ENCODE results near the gene CYP11A1. TPM values are rescaled to one million over a fixed set of nuclear protein-coding genes. Genes with fewer than 3 reads are reported as not detected.
A peak's percentile ranks its signal among the peaks of the same experiment; 100 is the strongest.

The CYP11A1 gene
- total RNA-seq, 1 donor from 2014 or later: 0.80 TPM

DNA sequence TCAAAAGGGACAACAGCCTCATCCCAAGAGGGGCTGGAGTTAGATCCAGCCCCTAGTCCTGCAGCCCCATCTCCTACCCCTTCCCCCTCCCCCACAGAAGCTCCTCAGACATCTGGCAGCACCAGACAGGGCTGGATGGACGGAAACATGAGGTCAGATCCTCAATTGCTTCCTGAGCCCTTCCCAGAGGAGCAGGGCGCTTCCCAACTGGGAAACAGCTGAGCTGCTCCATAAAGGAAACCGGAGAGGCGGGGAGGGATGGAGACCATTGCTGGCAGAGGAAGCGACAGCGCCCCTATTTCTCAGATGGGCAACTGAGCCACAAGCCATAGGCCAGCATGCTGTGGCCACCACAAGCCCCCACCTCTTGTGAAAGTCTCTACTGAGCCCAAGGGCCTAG lies 18.3 kb upstream of the CYP11A1 start:
- Mint-ChIP-seq H3K36me3 (no peaks in the 10 kb centered on the region), H3K4me1 (ENCODE audit: unreplicated experiment) (peaks cover 23% of the 10 kb centered on the region), H3K9me3 (no peaks in the 10 kb centered on the region)

DNA sequence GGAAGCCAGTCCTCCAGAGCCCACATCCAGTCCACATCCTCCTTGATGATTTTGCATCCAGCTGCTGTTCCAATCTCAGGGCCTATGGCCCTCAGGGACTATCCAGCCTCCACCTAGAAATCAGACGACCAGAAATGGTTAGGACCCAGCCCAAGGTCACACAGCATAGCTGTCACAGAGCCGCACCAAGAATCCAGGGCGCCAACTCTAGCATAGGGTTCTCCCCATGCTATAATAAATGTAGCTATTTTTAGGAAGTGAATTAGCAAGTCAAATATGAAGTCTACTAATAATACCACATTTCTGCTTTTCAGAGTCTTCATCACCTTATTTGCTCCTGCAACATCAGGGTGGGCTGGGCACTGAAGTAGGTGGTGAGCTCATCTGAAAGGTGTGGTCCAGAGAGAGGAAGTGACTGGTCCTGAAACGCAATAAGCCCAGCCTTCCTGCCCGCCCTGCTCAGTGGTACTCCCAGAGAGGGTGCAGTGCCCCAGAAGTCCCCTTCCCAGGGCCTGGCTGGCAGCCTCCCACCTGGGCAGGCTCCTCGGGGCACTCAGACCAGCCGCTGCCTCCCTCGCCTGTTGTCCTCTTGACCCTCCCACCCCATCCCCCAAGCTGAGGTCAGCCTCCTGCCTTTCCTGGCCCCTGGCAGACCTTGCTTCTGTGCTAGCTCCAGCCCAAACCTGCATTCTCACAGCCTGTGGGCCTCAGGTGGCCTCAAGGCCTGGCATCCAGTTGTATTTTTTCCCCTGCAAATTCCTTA lies 17.6 kb upstream of the CYP11A1 start:
- Mint-ChIP-seq H3K4me3 (no peak overlapping the region), H3K27me3 (no peaks in the 10 kb centered on the region), H3K9me3 (no peaks in the 10 kb centered on the region), H3K36me3 (no peaks in the 10 kb centered on the region), H3K4me1 (ENCODE audit: unreplicated experiment) (peaks cover 20% of the 10 kb centered on the region), H3K27ac (peak overlapping the region; percentile 43)
- DNase-seq (ENCODE audit: extremely low spot score, unreplicated experiment): no peak
- TF ChIP-seq, protein P1, sequence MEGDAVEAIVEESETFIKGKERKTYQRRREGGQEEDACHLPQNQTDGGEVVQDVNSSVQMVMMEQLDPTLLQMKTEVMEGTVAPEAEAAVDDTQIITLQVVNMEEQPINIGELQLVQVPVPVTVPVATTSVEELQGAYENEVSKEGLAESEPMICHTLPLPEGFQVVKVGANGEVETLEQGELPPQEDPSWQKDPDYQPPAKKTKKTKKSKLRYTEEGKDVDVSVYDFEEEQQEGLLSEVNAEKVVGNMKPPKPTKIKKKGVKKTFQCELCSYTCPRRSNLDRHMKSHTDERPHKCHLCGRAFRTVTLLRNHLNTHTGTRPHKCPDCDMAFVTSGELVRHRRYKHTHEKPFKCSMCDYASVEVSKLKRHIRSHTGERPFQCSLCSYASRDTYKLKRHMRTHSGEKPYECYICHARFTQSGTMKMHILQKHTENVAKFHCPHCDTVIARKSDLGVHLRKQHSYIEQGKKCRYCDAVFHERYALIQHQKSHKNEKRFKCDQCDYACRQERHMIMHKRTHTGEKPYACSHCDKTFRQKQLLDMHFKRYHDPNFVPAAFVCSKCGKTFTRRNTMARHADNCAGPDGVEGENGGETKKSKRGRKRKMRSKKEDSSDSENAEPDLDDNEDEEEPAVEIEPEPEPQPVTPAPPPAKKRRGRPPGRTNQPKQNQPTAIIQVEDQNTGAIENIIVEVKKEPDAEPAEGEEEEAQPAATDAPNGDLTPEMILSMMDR (conservative IDR thresholded peaks at IDR 0.05): no peak

More for the DNA sequence above, 18.3 kb upstream of the CYP11A1 start:
- DNase-seq (ENCODE audit: extremely low spot score, unreplicated experiment): no peak
- H3K4me3 Mint-ChIP-seq: no peak overlapping the region
- H3K27me3 Mint-ChIP-seq: no peaks in the 10 kb centered on the region
- peak overlapping the region; percentile 70 for H3K27ac Mint-ChIP-seq
- TF ChIP-seq, protein P1 (conservative IDR thresholded peaks at IDR 0.05): no peak

DNA sequence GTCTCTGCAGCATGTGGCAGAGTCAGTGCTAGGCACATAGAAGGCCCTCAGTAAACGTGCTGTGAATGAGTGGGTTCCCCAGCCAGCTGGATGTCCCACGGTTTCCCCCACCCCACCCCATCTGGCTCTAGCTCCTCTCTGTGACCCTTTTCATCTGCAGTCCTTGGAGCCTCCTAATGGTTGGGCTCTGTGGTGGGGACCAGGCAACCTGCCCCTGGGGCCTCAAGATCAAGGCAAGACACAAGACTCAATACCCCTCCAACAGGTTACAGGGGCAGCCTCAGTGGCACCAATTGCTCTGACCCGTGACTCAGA lies 17.1 kb upstream of the CYP11A1 start:
- Mint-ChIP-seq H3K4me1 (ENCODE audit: unreplicated experiment) (peaks cover 20% of the 10 kb centered on the region), H3K36me3 (no peaks in the 10 kb centered on the region), H3K27me3 (no peaks in the 10 kb centered on the region), H3K27ac (peak overlapping the region; percentile 43), H3K4me3 (no peak overlapping the region), H3K9me3 (no peaks in the 10 kb centered on the region)
- TF ChIP-seq, protein P1 (conservative IDR thresholded peaks at IDR 0.05): no peak
- DNase-seq (ENCODE audit: extremely low spot score, unreplicated experiment): no peak

DNA sequence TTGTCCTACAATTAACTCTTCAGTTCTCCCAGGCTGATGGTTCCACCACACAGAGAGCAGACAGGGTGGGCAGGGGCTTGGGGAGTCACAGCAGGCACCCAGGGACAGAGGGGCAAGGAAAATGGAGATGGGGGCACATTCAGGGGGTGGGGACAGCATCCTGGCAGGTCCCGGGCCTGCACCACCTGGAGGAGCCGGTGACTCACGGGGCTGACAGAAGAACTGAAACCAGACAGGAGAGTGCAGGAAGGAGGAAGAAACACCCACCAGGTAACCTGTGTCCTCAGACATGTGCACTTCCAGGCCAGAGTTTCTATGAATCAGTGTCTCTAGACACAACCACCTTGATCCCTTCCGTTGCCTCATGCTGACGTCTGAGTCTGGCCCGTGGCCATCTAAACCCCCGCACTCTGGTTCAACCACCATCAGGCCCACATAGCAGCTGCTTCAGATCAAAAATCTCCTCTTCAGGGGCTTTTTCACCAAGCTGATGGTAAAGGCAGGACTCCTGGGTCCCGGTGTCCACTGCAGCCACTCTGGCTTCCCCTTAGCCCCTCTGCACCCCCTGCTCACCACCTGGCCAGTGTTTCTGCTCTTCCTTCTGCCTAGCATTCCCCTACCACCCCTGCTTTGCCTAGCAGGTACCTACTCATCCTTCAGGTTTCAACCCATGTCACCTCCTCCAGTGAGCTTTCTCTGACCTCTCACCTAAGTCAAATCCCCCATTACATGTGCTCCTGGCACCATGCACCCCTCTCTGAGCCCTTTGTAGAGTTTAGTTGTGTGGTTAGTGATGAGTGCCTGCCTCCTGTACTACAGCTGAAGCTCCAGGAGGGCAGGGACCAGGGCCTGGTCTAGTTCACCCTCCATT lies 16.5 kb upstream of the CYP11A1 start:
- DNase-seq (ENCODE audit: extremely low spot score, unreplicated experiment): no peak
- H3K36me3 Mint-ChIP-seq: no peaks in the 10 kb centered on the region
- H3K27ac Mint-ChIP-seq: peak overlapping the region; percentile 69
- H3K9me3 Mint-ChIP-seq: no peaks in the 10 kb centered on the region
- TF ChIP-seq, protein P1 (conservative IDR thresholded peaks at IDR 0.05): no peak
- no peak overlapping the region for H3K4me3 Mint-ChIP-seq
- peaks cover 16% of the 10 kb centered on the region for H3K4me1 Mint-ChIP-seq (ENCODE audit: unreplicated experiment)
- no peaks in the 10 kb centered on the region for H3K27me3 Mint-ChIP-seq

DNA sequence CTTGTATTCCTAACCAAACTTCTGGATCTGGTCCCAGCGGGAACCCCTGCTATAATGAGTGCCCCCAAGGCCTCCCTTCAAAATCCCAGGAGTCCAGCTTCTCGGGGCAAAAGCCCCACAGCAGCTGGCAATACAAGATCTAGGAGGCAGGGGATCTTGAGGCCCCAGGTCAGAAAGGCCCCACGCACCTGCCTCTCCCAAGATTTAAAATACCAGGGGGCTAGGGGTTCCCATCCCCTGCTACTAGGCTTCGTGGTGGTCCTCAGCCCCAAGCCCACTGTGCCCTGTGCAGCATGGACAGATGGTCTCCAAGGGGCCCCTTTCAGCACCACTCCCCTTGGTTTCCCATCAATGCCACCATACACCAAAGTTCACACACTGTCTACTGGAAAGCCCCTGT lies 15.8 kb upstream of the CYP11A1 start:
- H3K4me1 Mint-ChIP-seq (ENCODE audit: unreplicated experiment): peaks cover 15% of the 10 kb centered on the region
- no peaks in the 10 kb centered on the region for H3K9me3 Mint-ChIP-seq
- peak overlapping the region; percentile 69 for H3K27ac Mint-ChIP-seq
- TF ChIP-seq, protein P1 (conservative IDR thresholded peaks at IDR 0.05): no peak
- H3K36me3 Mint-ChIP-seq: no peaks in the 10 kb centered on the region
- no peak overlapping the region for H3K4me3 Mint-ChIP-seq
- no peaks in the 10 kb centered on the region for H3K27me3 Mint-ChIP-seq
- DNase-seq (ENCODE audit: extremely low spot score, unreplicated experiment): no peak
